ENCODE results near the gene TOR1A. TPM values are rescaled to one million over a fixed set of nuclear protein-coding genes. Genes with fewer than 3 reads are reported as not detected.
A peak's percentile ranks its signal among the peaks of the same experiment; 100 is the strongest.
"Not testable (repeated sequence)": the region's sequence is repeated elsewhere in the genome, so short reads cannot be mapped to it uniquely, and the experiment has no call there.

Gene TOR1A
- total RNA-seq, 1 donor from 2014 or later: 33.1 TPM

DNA sequence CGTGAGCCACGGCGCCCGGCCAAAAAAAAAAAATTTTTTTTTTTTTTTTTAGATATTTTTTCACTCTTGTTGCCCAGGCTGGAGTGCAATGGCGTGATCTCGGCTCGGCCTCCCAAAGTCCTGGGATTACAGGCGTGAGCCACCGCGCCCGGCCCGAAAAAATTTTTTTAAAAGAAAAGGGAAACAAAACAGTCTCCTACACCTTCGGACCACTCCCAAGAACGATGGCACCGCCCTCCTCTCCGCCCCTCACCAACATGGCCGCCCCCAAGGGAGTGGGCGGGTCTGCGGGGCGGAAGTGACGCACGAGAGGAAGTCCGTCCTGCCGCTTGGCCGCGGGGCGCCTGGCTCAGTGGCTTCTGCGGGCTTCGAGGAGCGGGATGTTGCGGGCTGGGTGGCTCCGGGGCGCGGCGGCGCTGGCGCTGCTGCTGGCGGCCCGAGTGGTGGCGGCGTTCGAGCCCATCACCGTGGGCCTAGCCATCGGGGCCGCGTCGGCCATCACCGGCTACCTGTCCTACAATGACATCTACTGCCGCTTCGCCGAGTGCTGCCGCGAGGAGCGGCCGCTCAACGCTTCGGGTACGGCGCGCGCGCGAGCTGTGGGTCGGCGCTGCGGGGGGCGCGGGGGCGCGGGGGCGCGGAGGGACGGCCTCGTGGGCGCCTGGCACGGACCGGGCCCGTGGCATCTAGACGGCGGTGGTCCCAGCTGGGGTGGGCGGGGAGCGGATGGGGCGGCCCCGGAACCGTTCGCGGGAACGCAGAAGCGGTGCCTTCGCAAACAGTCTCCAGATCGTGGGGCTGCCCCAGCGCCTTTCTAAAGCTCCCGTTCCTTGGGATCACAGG lies 20.9 kb downstream of the TOR1A start, which contains the start of gene TOR1B:
TOR1B (plus strand) TSS at position 352 of the 843 bp plus-strand sequence; CDS start at position 381, 29 bp downstream.
- TF ChIP-seq CTCF (IDR thresholded peaks at IDR 0.05; ENCODE audit: unreplicated experiment): no peak
- peak; percentile 88 for DNase-seq (ENCODE audit: low spot score, unreplicated experiment)
- H3K27ac Mint-ChIP-seq: peak within 1 kb of the TSS; percentile 84
- H3K36me3 Mint-ChIP-seq (ENCODE audit: insufficient read depth): peaks cover 12% of the 10 kb centered on the region
- no peaks in the 10 kb centered on the region for H3K27me3 Mint-ChIP-seq
- H3K4me1 Mint-ChIP-seq (ENCODE audit: low read depth): peaks cover 8% of the 10 kb centered on the region
- H3K9me3 Mint-ChIP-seq (ENCODE audit: low read depth): no peaks in the 10 kb centered on the region
- H3K4me3 Mint-ChIP-seq (ENCODE audit: low read depth): peak within 1 kb of the TSS; percentile 79

DNA sequence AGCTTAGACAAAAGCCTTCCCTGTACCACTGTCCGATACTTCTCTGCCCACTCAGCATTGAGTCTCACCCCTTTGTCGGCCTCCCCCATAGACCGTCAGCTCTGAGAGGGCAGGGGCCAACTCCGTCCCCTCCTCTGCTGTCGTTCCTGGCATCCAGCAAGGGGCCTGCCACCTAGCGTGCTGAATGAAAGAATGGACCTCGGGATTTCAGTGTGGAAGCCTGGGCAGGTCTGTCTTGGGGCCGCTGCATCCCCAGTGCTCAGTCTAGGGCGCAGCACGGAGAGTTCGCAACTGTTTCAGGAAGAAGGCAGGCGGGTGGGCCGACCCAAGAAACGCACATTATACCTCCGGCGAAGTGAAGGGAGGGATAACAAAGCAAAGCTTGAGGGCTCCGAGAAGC lies 22.4 kb downstream of the TOR1A start:
- no peak for TF ChIP-seq CTCF (IDR thresholded peaks at IDR 0.05; ENCODE audit: unreplicated experiment)
- no peaks in the 10 kb centered on the region for H3K27me3 Mint-ChIP-seq
- DNase-seq (ENCODE audit: low spot score, unreplicated experiment): no peak
- no peaks in the 10 kb centered on the region for H3K9me3 Mint-ChIP-seq (ENCODE audit: low read depth)
- H3K4me3 Mint-ChIP-seq (ENCODE audit: low read depth): no peak overlapping the region
- H3K27ac Mint-ChIP-seq: no peak overlapping the region
- peaks cover 8% of the 10 kb centered on the region for H3K4me1 Mint-ChIP-seq (ENCODE audit: low read depth)
- peaks cover 7% of the 10 kb centered on the region for H3K36me3 Mint-ChIP-seq (ENCODE audit: insufficient read depth)

DNA sequence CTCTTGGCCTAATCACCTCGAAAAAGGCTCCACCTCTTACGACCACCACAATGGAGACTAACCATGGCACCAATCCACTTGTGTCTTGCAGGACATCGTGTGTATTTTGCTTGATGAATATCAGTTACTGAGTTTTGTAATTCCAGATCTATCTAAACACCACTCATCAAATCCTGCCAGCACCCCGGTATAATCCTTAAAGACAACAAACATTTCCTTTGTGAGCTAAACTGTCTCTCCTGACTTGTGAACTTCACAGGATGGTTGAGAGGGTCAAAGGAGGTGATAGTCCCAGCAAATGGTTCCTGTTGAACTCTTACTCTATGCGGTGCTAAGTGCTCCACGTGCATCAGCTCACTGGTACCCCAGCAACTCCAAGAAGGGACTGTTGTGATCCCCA lies 25.0 kb downstream of the TOR1A start:
- Mint-ChIP-seq H3K36me3 (ENCODE audit: insufficient read depth) (peaks cover 1% of the 10 kb centered on the region), H3K9me3 (ENCODE audit: low read depth) (no peaks in the 10 kb centered on the region), H3K4me3 (ENCODE audit: low read depth) (no peak overlapping the region), H3K27ac (no peak overlapping the region), H3K4me1 (ENCODE audit: low read depth) (peaks cover 4% of the 10 kb centered on the region), H3K27me3 (peaks cover 17% of the 10 kb centered on the region)
- no peak for TF ChIP-seq CTCF (IDR thresholded peaks at IDR 0.05; ENCODE audit: unreplicated experiment)
- no peak for DNase-seq (ENCODE audit: low spot score, unreplicated experiment)

- H3K9me3 Mint-ChIP-seq (ENCODE audit: low read depth); H3K27ac Mint-ChIP-seq; DNase-seq (ENCODE audit: low spot score, unreplicated experiment); H3K36me3 Mint-ChIP-seq (ENCODE audit: insufficient read depth); H3K4me3 Mint-ChIP-seq (ENCODE audit: low read depth); H3K4me1 Mint-ChIP-seq (ENCODE audit: low read depth): not testable (repeated sequence)
- H3K27me3 Mint-ChIP-seq: peaks cover 26% of the 10 kb centered on the region
Observed at GRCh38 chr9:129796029-129796428, 27.9 kb downstream of the TOR1A start.

- TF ChIP-seq CTCF (IDR thresholded peaks at IDR 0.05; ENCODE audit: unreplicated experiment): no peak
- Mint-ChIP-seq H3K27ac (no peak overlapping the region), H3K36me3 (ENCODE audit: insufficient read depth) (no peaks in the 10 kb centered on the region), H3K27me3 (peaks cover 26% of the 10 kb centered on the region), H3K4me1 (ENCODE audit: low read depth) (no peaks in the 10 kb centered on the region), H3K9me3 (ENCODE audit: low read depth) (no peaks in the 10 kb centered on the region), H3K4me3 (ENCODE audit: low read depth) (no peak overlapping the region)
- DNase-seq (ENCODE audit: low spot score, unreplicated experiment): no peak
Observed at GRCh38 chr9:129794549-129794948, 29.4 kb downstream of the TOR1A start.

DNA sequence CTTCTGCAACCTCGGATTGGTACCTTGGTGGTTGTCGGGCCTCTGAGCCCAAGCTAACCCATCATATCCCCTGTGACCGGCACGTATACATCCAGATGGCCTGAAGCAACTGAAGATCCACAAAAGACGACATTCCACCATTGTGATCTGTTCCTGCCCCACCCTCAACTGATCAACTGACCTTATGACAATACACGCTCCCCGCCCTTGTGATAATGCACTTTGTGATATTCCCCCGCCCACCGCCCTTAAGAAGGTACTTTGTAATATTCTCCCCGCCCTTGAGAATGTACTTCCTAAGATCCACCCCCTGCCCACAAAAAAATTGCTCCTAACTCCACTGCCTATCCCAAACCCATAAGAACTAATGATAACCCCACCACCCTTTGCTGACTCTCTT lies 37.5 kb downstream of the TOR1A start:
- H3K36me3 Mint-ChIP-seq (ENCODE audit: insufficient read depth): no peaks in the 10 kb centered on the region
- H3K4me3 Mint-ChIP-seq (ENCODE audit: low read depth): no peak overlapping the region
- H3K27me3 Mint-ChIP-seq: peaks cover 33% of the 10 kb centered on the region
- no peak overlapping the region for H3K27ac Mint-ChIP-seq
- H3K9me3 Mint-ChIP-seq (ENCODE audit: low read depth): no peaks in the 10 kb centered on the region
- TF ChIP-seq CTCF (IDR thresholded peaks at IDR 0.05; ENCODE audit: unreplicated experiment): no peak
- H3K4me1 Mint-ChIP-seq (ENCODE audit: low read depth): no peaks in the 10 kb centered on the region
- no peak for DNase-seq (ENCODE audit: low spot score, unreplicated experiment)

Data from progenitor cell of endocrine pancreas (in vitro differentiated cells).